Aorta (tissue), 5 donors: ENCODE data around the gene CYTL1. TPM values are rescaled to one million over a fixed set of nuclear protein-coding genes. Genes with fewer than 3 reads are reported as not detected.

Source experiments
- ATAC-seq: fragments of 200-7000 bp; cut with Tn5 transposase; one replicate; pipeline ENCODE4 v1.9.1; 2022; ENCODE audit warnings: moderate library complexity; ENCODE audit not compliant: low FRiP score
- DNase-seq, 2 donors: peaks; one replicate each; pipeline ENCODE4 v3.0.0-alpha.2; 2020
- H3K27ac ChIP-seq, 2 donors: one replicate each; pipeline ENCODE4 v1.5.1; 2013; ENCODE audit warnings: low read length in 2 of 2, mild to moderate bottlenecking in 2 of 2, moderate library complexity in 2 of 2, control low read depth in 1 of 2, inconsistent platforms in 1 of 2, low read depth in 1 of 2
- H3K27me3 ChIP-seq, 2 donors: one replicate each; pipeline ENCODE4 v1.6.1; 2013; ENCODE audit warnings: control low read depth in 1 of 2, low read length in 1 of 2, mild to moderate bottlenecking in 1 of 2, moderate library complexity in 1 of 2; ENCODE audit not compliant: insufficient read depth in 2 of 2, control insufficient read depth in 1 of 2
- H3K36me3 ChIP-seq, 2 donors: one replicate each; pipeline ENCODE4 v1.6.1; 2013; ENCODE audit warnings: control low read depth in 1 of 2, low read length in 1 of 2, mild to moderate bottlenecking in 1 of 2; ENCODE audit not compliant: insufficient read depth in 2 of 2, control insufficient read depth in 1 of 2
- H3K4me1 ChIP-seq, 2 donors: one replicate each; pipeline ENCODE4 v1.6.1; 2013; ENCODE audit warnings: low read length in 2 of 2, control low read depth in 1 of 2, mild to moderate bottlenecking in 1 of 2, moderate library complexity in 1 of 2; ENCODE audit not compliant: insufficient read depth in 2 of 2, control insufficient read depth in 1 of 2
- H3K4me3 ChIP-seq, 2 donors: one replicate each; pipeline ENCODE4 v1.5.1; 2013; ENCODE audit warnings: low read length in 2 of 2, control low read depth in 1 of 2, mild to moderate bottlenecking in 1 of 2
- H3K9me3 ChIP-seq: one replicate; pipeline ENCODE4 v1.6.1; 2013; ENCODE audit warnings: mild to moderate bottlenecking, low read length; ENCODE audit not compliant: control insufficient read depth
- WGBS, 2 donors: extraction: QIAGEN DNeasy Blood & Tissue Kit; methylation state at CpG; one replicate each; pipeline ENCODE4 v1.1.7; 2013; 5-methylcytosine and 5-hydroxymethylcytosine counted together
- intact Hi-C, 2 donors: fragments of 100-400 bp; cut with DNase I; formaldehyde crosslinking; loops; one replicate each; pipeline versions ENCODE4 v1.14.2 to v1.15.0; 2022
- polyA plus RNA-seq, 2 donors: library from polyadenylated mRNA; stranded (reverse); fragments of 200-250 nt; gene quantifications; one replicate each; pipeline ENCODE4 v1.2.3, GENCODE V29; 2013
- total RNA-seq, 2 donors: library from RNA; stranded (reverse); fragmentation: NEBNext Ultra II Directional; extraction: Animal tissue kit (Norgen Biotek cat#: 25700); gene quantifications; one replicate each; pipeline ENCODE4 v1.2.1, GENCODE V29; 2021
- donor health status: healthy with polysubstance abuse.
- donor health status: Bipolar disorder and iron deficiency.
- donor health status: DM: no; HTN: no; CAD: no.
- donor health status: DM: no; HTN: no; CAD: no.
- donor health status: DM: yes; HTN: yes; CAD: no.

Gene CYTL1
- total and polyA plus RNA-seq, 4 donors = 4.3 to 73.5 (median 22.5) TPM

DNA sequence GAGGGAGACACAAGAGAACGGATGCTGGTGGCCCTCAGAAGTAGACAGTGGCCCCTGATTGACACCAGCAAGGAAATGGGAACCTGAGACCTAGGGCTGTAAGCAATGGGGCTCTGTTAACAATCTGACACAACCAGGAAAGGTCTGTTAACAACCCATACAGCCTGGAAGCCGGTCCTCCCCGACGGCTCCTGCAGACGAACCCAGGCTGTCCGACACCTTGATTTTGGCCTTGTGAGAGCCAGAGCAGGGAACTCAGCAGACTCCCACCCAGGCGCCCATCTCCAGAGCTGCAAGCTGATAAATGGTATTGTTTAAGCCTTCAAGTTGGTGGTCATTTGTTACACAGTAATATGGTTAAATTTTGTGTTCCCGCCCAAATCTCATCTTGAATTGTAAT, 10.2 kb upstream of the CYTL1 start:
- Histone ChIP-seq H3K4me3 (no peak overlapping the region), H3K27ac (no peak overlapping the region), H3K36me3 (no peaks in the 10 kb centered on the region), H3K27me3 (no peaks in the 10 kb centered on the region), H3K4me1 (peaks cover 0 to 5% of the 10 kb centered on the region in 2 donors), H3K9me3 (no peaks in the 10 kb centered on the region)
- intact Hi-C loops = no loop called here
- no peak for DNase-seq
- WGBS, 2 donors = 93 to 96% methylated on average over 8 of the region's 8 CpGs
- no peak for ATAC-seq

DNA sequence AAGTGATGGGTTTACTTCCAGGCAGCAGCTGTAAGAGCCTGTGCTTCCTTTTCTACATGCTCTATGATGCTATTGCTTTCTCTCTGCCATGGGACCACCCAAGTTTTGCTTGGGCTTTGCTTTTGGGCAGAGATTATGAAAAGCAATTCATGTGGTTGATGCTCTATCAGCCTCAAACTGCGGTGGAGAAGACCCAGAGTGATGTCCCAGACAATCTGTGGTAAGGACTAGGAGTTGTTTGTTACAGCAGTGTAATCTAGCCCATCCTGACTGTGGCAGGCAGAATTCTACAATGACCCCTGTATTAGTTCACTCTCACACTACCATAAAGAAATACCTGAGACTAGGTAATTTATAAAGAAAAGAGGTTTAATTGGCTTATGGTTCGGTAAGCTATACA, 9.2 kb upstream of the CYTL1 start:
- 96 to 99% methylated on average over 2 of the region's 2 CpGs for WGBS, 2 donors
- peaks cover 0 to under 1% of the 10 kb centered on the region in 2 donors for H3K4me1 ChIP-seq
- H3K27ac ChIP-seq = no peak overlapping the region
- no peak overlapping the region for H3K4me3 ChIP-seq
- no peaks in the 10 kb centered on the region for H3K36me3 ChIP-seq
- no peaks in the 10 kb centered on the region for H3K27me3 ChIP-seq
- no peak for ATAC-seq
- H3K9me3 ChIP-seq = no peaks in the 10 kb centered on the region
- intact Hi-C loops = no loop called here
- no peak for DNase-seq

DNA sequence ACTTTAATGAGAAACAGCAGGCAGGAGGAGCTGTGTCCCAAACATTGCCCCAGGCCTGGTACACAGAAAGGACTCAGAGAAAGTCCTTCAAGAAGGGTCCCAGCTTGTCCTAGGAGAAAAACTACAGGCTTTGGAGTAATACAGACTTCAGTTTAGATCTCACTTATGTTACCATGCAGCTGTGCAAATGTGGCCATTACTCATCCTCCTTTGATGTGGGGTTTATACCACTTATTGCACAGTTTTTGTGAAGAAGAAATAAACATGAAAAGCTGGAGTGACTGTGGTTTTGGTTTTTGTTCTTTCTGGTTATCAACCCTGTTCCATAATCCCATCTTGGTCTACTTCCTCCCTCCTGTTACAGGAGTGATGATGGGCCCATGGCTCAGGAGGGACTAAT, 8.1 kb upstream of the CYTL1 start:
- ATAC-seq = no peak
- H3K27me3 ChIP-seq = no peaks in the 10 kb centered on the region
- intact Hi-C loops = no loop called here

DNA sequence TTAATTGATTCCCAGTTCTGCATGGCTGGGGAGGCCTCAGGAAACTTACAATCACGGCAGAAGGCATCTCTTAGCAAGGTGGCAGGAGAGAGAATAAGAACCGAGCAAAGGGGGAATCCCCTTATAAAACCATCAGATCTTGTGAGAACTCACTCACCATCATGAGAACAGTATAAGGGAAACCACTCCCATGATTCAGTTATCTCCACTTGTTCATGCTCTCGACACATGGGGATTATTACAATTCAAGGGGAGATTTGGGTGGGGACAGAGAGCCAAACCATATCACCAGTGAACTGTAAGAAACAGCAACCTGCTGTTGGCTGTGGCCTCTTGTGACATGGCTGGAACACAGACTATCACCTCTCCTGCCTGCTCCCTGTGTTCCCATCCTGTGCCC, 7.1 kb upstream of the CYTL1 start:
- Histone ChIP-seq H3K27me3 (no peaks in the 10 kb centered on the region), H3K9me3 (no peaks in the 10 kb centered on the region), H3K27ac (no peak overlapping the region), H3K4me3 (no peak overlapping the region), H3K4me1 (no peaks in the 10 kb centered on the region), H3K36me3 (no peaks in the 10 kb centered on the region)
- ATAC-seq = no peak
- intact Hi-C loops = no loop called here
- no peak for DNase-seq
- 94 to 96% methylated on average over 3 of the region's 3 CpGs for WGBS, 2 donors

More for the DNA sequence above, 8.1 kb upstream of the CYTL1 start:
- no peak for DNase-seq
- H3K9me3 ChIP-seq = no peaks in the 10 kb centered on the region
- no peaks in the 10 kb centered on the region for H3K36me3 ChIP-seq
- H3K4me3 ChIP-seq = no peak overlapping the region
- H3K27ac ChIP-seq = no peak overlapping the region
- no peaks in the 10 kb centered on the region for H3K4me1 ChIP-seq

- ATAC-seq = peak; percentile 69
- Histone ChIP-seq H3K9me3 (no peaks in the 10 kb centered on the region), H3K27ac (no peak overlapping the region), H3K4me3 (no peak overlapping the region), H3K27me3 (no peaks in the 10 kb centered on the region), H3K36me3 (no peaks in the 10 kb centered on the region), H3K4me1 (no peaks in the 10 kb centered on the region)
- DNase-seq = no peak
- WGBS, 2 donors = 82 to 87% methylated on average over 6 of the region's 6 CpGs
- intact Hi-C loops = no loop called here
These were observed 5.4 kb upstream of the CYTL1 start for GRCh38 chr4:5024673-5025072.

- H3K4me3 ChIP-seq = no peak overlapping the region
- ATAC-seq = no peak
- intact Hi-C loops = no loop called here
- H3K4me1 ChIP-seq = no peaks in the 10 kb centered on the region
- DNase-seq = no peak
- H3K36me3 ChIP-seq = no peaks in the 10 kb centered on the region
- H3K27me3 ChIP-seq = no peaks in the 10 kb centered on the region
- H3K27ac ChIP-seq = no peak overlapping the region
- WGBS, 2 donors = 78 to 82% methylated on average over 3 of the region's 3 CpGs
- no peaks in the 10 kb centered on the region for H3K9me3 ChIP-seq
These were observed 2.3 kb upstream of the CYTL1 start for GRCh38 chr4:5021546-5021945.

DNA sequence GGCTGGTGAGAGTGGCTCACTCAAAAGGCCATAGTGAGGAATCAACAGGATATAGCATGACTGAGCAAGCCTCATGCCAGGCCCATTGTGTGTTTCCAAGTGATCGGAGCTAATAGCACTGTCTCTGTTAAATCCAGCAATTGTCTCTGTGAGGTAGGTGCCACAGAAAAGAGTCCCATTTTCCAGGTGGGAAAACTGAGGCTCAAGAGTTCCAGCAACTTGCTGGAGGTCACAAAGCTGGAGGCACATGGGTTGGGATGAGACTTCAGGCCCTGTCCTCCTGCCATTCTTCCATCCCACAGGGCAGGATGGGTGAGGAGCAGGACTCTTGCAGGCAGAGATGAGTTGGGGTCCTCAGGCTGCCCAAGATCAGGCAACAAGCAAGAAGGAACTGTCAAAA, 1.1 kb upstream of the CYTL1 start:
- 94 to 100% methylated on average over 1 of the region's 1 CpG for WGBS, 2 donors
- Histone ChIP-seq H3K9me3 (no peaks in the 10 kb centered on the region), H3K4me3 (no peak overlapping the region), H3K27me3 (no peaks in the 10 kb centered on the region), H3K4me1 (no peaks in the 10 kb centered on the region), H3K36me3 (no peaks in the 10 kb centered on the region), H3K27ac (no peak overlapping the region)
- ATAC-seq (no peak), DNase-seq (no peak)
- intact Hi-C loops = no loop called here

GRCh38 chr4:5019796-5020195, 538 bp upstream of the CYTL1 start:
- H3K4me3 ChIP-seq = no peak overlapping the region
- no peaks in the 10 kb centered on the region for H3K36me3 ChIP-seq
- ATAC-seq (no peak), DNase-seq (no peak)
- no peaks in the 10 kb centered on the region for H3K27me3 ChIP-seq
- intact Hi-C loops = no loop called here
- no peaks in the 10 kb centered on the region for H3K9me3 ChIP-seq
- 89 to 95% methylated on average over 12 of the region's 12 CpGs for WGBS, 2 donors
- no peak overlapping the region for H3K27ac ChIP-seq
- no peaks in the 10 kb centered on the region for H3K4me1 ChIP-seq

GRCh38 chr4:5018603-5019002, 655 bp downstream of the CYTL1 start:
- WGBS, 2 donors = 41 to 57% methylated on average over 6 of the region's 6 CpGs
- intact Hi-C loops = no loop called here
- DNase-seq (no peak), ATAC-seq (no peak)
- H3K27me3 ChIP-seq = no peaks in the 10 kb centered on the region
- no peak overlapping the region for H3K27ac ChIP-seq
- no peaks in the 10 kb centered on the region for H3K4me1 ChIP-seq
- H3K4me3 ChIP-seq = no peak overlapping the region
- no peaks in the 10 kb centered on the region for H3K36me3 ChIP-seq
- no peaks in the 10 kb centered on the region for H3K9me3 ChIP-seq
